C4-2B (cell line): ENCODE measurements around the gene BSPRY.

Source experiments
- ZFX ChIP-seq: fragments of 450-650 bp; IDR thresholded peaks from 2 replicates; pipeline ENCODE4 v1.6.1; 2017
- TF ChIP-seq, protein P1 (sequence below): fragments of 450-650 bp; conservative IDR thresholded peaks from 2 replicates; pipeline ENCODE4 v1.5.1; 2017; ENCODE audit warnings: mild to moderate bottlenecking

DNA sequence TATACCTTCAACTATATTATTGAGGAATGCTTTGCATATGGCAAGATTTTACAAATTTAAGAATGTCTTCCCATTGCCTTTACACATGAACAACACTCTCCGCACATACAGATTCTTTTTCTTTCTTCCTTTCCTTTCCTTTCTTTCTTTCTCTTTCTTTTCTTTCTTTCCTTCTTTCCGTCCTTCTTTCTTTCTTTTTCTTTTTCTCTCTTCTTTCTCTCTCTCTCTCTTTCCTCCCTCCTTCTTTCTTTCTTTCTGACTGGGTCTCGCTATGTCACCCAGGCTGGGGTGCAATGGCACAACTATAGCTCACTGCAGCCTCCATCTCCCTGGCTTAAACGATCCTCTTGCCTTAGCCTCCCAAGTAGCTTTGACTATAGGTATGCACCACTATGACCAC lies 23.1 kb upstream of the BSPRY start:
- TF ChIP-seq, protein P1, sequence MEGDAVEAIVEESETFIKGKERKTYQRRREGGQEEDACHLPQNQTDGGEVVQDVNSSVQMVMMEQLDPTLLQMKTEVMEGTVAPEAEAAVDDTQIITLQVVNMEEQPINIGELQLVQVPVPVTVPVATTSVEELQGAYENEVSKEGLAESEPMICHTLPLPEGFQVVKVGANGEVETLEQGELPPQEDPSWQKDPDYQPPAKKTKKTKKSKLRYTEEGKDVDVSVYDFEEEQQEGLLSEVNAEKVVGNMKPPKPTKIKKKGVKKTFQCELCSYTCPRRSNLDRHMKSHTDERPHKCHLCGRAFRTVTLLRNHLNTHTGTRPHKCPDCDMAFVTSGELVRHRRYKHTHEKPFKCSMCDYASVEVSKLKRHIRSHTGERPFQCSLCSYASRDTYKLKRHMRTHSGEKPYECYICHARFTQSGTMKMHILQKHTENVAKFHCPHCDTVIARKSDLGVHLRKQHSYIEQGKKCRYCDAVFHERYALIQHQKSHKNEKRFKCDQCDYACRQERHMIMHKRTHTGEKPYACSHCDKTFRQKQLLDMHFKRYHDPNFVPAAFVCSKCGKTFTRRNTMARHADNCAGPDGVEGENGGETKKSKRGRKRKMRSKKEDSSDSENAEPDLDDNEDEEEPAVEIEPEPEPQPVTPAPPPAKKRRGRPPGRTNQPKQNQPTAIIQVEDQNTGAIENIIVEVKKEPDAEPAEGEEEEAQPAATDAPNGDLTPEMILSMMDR: no peak
- no peak for TF ChIP-seq ZFX
